ENCODE results near the gene KLHL10.

The KLHL10 gene

GRCh38 chr17:41806685-41807445 is 30.8 kb upstream of the KLHL10 start:
- no peak overlapping the region for H3K9ac ChIP-seq (ENCODE audit: low read length)
- H3K4me3 ChIP-seq (ENCODE audit: low read length) = no peak overlapping the region
- peaks cover 6% of the 10 kb centered on the region for H3K4me1 ChIP-seq (ENCODE audit: control insufficient read depth, insufficient read depth, low read length)
- no peak overlapping the region for H3K27ac ChIP-seq (ENCODE audit: low read depth, low read length)
- no peaks in the 10 kb centered on the region for H3K27me3 ChIP-seq (ENCODE audit: control insufficient read depth, insufficient read depth, low read length)
- peaks cover 2% of the 10 kb centered on the region for H3K36me3 ChIP-seq (ENCODE audit: control insufficient read depth, insufficient read depth, low read length)

GRCh38 chr17:41810659-41811548 is 26.7 kb upstream of the KLHL10 start:
- Histone ChIP-seq H3K4me1 (ENCODE audit: control insufficient read depth, insufficient read depth, low read length) (peaks cover 9% of the 10 kb centered on the region), H3K4me3 (ENCODE audit: low read length) (peak overlapping the region; percentile 90), H3K36me3 (ENCODE audit: control insufficient read depth, insufficient read depth, low read length) (peaks cover 2% of the 10 kb centered on the region), H3K9ac (ENCODE audit: low read length) (peak overlapping the region; percentile 73), H3K27ac (ENCODE audit: low read depth, low read length) (peak overlapping the region; percentile 1), H3K27me3 (ENCODE audit: control insufficient read depth, insufficient read depth, low read length) (no peaks in the 10 kb centered on the region)

DNA sequence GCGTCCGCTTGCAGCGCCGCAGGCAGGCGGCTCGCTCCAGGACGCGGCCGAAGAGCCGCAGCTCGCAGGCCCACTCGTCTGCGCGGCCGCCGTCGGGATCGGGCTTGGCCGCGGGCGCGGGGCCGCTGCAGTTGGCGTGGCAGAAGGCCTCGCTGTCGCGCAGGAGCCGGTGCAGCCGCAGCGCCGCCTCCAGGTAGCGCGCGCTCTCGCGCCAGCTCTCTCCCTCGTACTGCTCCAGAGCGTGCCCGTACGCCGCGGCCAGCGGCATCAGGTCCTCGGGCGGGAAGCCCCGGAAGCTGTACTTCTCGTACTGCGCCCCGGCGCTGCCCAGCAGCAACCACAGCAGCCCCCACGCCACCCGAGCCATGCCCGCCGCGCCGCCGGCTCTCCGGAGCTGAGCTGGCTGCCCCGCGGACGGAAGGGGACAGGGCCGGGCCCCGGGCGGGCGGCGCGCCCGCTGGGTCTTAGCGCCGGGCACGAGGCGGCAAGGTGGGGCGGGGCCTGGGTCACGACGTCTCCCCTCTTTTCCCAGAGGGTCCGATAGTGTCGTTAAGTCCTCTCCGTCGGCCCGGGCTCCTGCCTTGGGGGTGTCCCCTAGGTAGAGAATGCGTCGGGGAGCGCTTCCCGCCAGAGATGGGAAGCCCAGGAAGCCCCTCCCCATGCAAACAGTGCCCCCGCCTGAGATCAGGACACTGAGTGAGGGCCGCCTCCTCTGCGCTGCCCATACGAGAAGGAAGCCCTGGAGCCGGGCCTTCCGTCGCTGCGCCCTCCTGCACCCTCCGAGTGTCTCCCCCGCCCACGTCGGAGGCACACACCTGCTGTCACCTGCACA is 25.9 kb upstream of the KLHL10 start, which contains the start of gene P3H4:
P3H4 (minus strand) TSS at position 401 of the 832 bp plus-strand sequence; CDS start at position 367, 34 bp downstream.
- H3K4me3 ChIP-seq (ENCODE audit: low read length) = peak within 1 kb of the TSS; percentile 90
- H3K9ac ChIP-seq (ENCODE audit: low read length) = peak within 1 kb of the TSS; percentile 73
- H3K4me1 ChIP-seq (ENCODE audit: control insufficient read depth, insufficient read depth, low read length) = peaks cover 9% of the 10 kb centered on the region
- peaks cover 2% of the 10 kb centered on the region for H3K36me3 ChIP-seq (ENCODE audit: control insufficient read depth, insufficient read depth, low read length)
- H3K27me3 ChIP-seq (ENCODE audit: control insufficient read depth, insufficient read depth, low read length) = no peaks in the 10 kb centered on the region
- H3K27ac ChIP-seq (ENCODE audit: low read depth, low read length) = peak within 1 kb of the TSS; percentile 1

GRCh38 chr17:41812381-41813151 is 25.1 kb upstream of the KLHL10 start, which contains the start of gene FKBP10:
Gene FKBP10 (plus strand): TSS chr17:41813004. CDS start chr17:41813035, 31 bp downstream.
- Histone ChIP-seq H3K4me3 (ENCODE audit: low read length) (peak within 1 kb of the TSS; percentile 90), H3K36me3 (ENCODE audit: control insufficient read depth, insufficient read depth, low read length) (no peaks in the 10 kb centered on the region), H3K4me1 (ENCODE audit: control insufficient read depth, insufficient read depth, low read length) (peaks cover 9% of the 10 kb centered on the region), H3K9ac (ENCODE audit: low read length) (peak within 1 kb of the TSS; percentile 32), H3K27me3 (ENCODE audit: control insufficient read depth, insufficient read depth, low read length) (no peaks in the 10 kb centered on the region), H3K27ac (ENCODE audit: low read depth, low read length) (peak within 1 kb of the TSS; percentile 21)

DNA sequence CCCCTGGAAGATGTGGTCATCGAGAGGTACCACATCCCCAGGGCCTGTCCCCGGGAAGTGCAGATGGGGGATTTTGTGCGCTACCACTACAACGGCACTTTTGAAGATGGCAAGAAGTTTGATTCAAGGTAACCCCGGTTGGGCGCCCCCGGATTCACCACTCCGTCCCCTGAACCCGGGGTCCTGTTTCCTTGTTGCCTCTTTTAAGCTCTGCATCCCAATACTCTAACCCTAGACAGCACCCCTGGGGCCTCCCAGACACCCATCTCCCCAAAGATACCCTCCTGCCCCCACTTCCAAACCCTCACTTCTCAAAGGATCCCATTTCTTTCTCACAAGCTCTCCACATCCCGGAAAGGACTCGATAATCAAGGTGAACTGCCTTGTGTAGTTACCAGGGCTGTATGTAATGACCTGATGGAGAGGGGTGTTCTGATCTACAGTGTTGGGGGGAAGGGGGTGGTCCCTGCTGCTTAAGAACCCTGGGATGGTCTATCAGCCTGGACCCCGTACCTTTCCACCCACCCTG is 24.4 kb upstream of the KLHL10 start:
- Histone ChIP-seq H3K9ac (ENCODE audit: low read length) (no peak overlapping the region), H3K36me3 (ENCODE audit: control insufficient read depth, insufficient read depth, low read length) (no peaks in the 10 kb centered on the region), H3K4me1 (ENCODE audit: control insufficient read depth, insufficient read depth, low read length) (peaks cover 9% of the 10 kb centered on the region), H3K4me3 (ENCODE audit: low read length) (peak overlapping the region; percentile 90), H3K27me3 (ENCODE audit: control insufficient read depth, insufficient read depth, low read length) (no peaks in the 10 kb centered on the region), H3K27ac (ENCODE audit: low read depth, low read length) (peak overlapping the region; percentile 21)

GRCh38 chr17:41813699-41814124 is 23.9 kb upstream of the KLHL10 start:
- Histone ChIP-seq H3K36me3 (ENCODE audit: control insufficient read depth, insufficient read depth, low read length) (no peaks in the 10 kb centered on the region), H3K27ac (ENCODE audit: low read depth, low read length) (no peak overlapping the region), H3K4me3 (ENCODE audit: low read length) (no peak overlapping the region), H3K9ac (ENCODE audit: low read length) (no peak overlapping the region), H3K27me3 (ENCODE audit: control insufficient read depth, insufficient read depth, low read length) (no peaks in the 10 kb centered on the region), H3K4me1 (ENCODE audit: control insufficient read depth, insufficient read depth, low read length) (peaks cover 9% of the 10 kb centered on the region)

DNA sequence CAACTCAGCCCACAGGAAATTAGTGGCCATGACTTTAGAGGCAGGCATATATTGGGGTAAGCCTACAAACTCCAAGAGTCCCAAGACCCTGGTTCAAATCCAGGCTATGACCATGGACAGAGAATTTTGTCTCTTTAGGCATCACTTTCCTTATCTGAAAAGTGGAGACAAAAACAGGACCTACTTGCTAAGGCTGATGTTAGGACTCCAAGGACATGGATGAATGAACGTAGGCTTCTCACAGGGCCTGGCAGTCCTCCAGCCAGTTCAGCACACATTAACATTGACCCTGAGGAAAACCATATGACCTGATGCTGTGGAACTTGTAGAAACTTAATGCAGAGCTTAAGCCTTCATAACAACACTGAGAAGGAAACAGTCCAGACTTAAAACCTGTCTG is 23.4 kb upstream of the KLHL10 start:
- no peaks in the 10 kb centered on the region for H3K27me3 ChIP-seq (ENCODE audit: control insufficient read depth, insufficient read depth, low read length)
- H3K27ac ChIP-seq (ENCODE audit: low read depth, low read length) = no peak overlapping the region
- no peak overlapping the region for H3K9ac ChIP-seq (ENCODE audit: low read length)
- no peaks in the 10 kb centered on the region for H3K36me3 ChIP-seq (ENCODE audit: control insufficient read depth, insufficient read depth, low read length)
- H3K4me3 ChIP-seq (ENCODE audit: low read length) = no peak overlapping the region
- peaks cover 9% of the 10 kb centered on the region for H3K4me1 ChIP-seq (ENCODE audit: control insufficient read depth, insufficient read depth, low read length)

DNA sequence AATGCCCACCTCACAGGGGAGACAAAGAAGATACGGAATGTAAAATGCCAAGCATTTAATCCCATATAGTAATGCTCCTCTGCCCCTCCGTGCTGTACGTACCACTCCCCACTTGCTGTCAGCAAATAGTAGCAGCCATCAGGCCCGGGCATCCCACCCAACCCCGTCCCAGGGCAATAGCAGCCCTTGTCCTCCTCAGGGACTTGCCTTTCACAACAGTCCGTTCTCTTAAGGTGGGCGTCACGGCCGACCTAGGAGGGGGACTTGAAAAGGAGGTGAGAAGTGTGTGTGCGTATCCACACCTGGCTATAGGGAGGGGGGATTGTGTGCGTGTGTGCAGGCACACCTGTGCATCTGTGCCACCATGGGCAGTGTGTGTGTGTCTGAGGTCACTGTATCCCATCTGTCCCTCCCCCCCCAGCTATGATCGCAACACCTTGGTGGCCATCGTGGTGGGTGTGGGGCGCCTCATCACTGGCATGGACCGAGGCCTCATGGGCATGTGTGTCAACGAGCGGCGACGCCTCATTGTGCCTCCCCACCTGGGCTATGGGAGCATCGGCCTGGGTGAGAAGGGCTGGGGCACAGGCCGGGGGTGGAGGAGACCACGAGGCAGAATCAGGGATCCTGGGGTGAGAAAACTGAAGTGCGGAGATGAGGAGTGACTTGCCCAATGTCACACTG is 20.8 kb upstream of the KLHL10 start:
- H3K36me3 ChIP-seq (ENCODE audit: control insufficient read depth, insufficient read depth, low read length) = no peaks in the 10 kb centered on the region
- H3K27ac ChIP-seq (ENCODE audit: low read depth, low read length) = no peak overlapping the region
- H3K27me3 ChIP-seq (ENCODE audit: control insufficient read depth, insufficient read depth, low read length) = no peaks in the 10 kb centered on the region
- peaks cover 3% of the 10 kb centered on the region for H3K4me1 ChIP-seq (ENCODE audit: control insufficient read depth, insufficient read depth, low read length)
- H3K9ac ChIP-seq (ENCODE audit: low read length) = no peak overlapping the region
- no peak overlapping the region for H3K4me3 ChIP-seq (ENCODE audit: low read length)

DNA sequence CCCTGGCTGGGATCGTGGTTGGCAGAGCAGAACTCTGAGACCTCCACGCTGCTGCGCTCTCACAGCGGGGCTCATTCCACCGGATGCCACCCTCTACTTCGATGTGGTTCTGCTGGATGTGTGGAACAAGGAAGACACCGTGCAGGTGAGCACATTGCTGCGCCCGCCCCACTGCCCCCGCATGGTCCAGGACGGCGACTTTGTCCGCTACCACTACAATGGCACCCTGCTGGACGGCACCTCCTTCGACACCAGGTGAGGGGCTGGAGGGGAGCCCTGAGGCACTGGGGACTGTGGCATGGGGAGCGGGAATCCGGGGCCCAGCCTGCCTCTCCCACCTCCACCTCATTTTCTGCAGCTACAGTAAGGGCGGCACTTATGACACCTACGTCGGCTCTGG is 19.6 kb upstream of the KLHL10 start:
- Histone ChIP-seq H3K27me3 (ENCODE audit: control insufficient read depth, insufficient read depth, low read length) (no peaks in the 10 kb centered on the region), H3K4me3 (ENCODE audit: low read length) (no peak overlapping the region), H3K27ac (ENCODE audit: low read depth, low read length) (no peak overlapping the region), H3K36me3 (ENCODE audit: control insufficient read depth, insufficient read depth, low read length) (no peaks in the 10 kb centered on the region), H3K9ac (ENCODE audit: low read length) (no peak overlapping the region), H3K4me1 (ENCODE audit: control insufficient read depth, insufficient read depth, low read length) (no peaks in the 10 kb centered on the region)

DNA sequence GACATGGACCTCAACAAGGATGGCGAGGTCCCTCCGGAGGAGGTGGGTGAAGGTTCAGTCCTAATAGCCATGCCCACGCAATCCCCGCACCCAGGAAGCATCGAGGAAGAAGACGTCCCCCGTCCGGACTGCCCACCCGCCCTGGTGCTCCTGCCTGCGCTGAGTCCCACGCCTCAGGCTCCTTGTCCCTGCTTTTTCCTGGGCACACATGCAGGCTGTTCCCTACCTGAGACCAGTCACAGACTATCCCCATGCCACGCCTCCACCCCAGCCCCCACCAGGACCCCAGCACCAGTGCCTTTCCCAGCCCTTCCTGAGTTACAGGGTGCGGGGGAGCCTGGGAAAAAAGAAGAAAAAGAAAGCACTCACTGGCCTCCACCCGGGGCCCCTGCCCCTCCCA is 15.8 kb upstream of the KLHL10 start:
- Histone ChIP-seq H3K9ac (ENCODE audit: low read length) (no peak overlapping the region), H3K4me3 (ENCODE audit: low read length) (no peak overlapping the region), H3K27ac (ENCODE audit: low read depth, low read length) (no peak overlapping the region), H3K36me3 (ENCODE audit: control insufficient read depth, insufficient read depth, low read length) (no peaks in the 10 kb centered on the region), H3K27me3 (ENCODE audit: control insufficient read depth, insufficient read depth, low read length) (no peaks in the 10 kb centered on the region), H3K4me1 (ENCODE audit: control insufficient read depth, insufficient read depth, low read length) (no peaks in the 10 kb centered on the region)

Data from rectal smooth muscle tissue (tissue), 1 donor.